Endothelial cell of umbilical vein (primary cell): ENCODE measurements around the gene ZNF423. TPM values are rescaled to one million over a fixed set of nuclear protein-coding genes. Genes with fewer than 3 reads are reported as not detected.

Experiments
- BruUV-seq: library from RNA; stranded (reverse); fragments of 400-500 nt; replicated peaks from 2 replicates; lab custom pipeline; 2021; lab: Mats Ljungman, UMichigan
- CTCF ChIA-PET: fragments of 300-600, 350-600 bp; sonication (Branson Sonifier 250); formaldehyde crosslinking; loops from one replicate; lab custom pipeline; 2021; ENCODE audit warnings: antibody characterized with exemption, inconsistent platforms; lab: Charles Lee
- POLR2A ChIA-PET: fragments of 300-600, 350-600 bp; sonication (Branson Sonifier 250); formaldehyde crosslinking; loops from one replicate; lab custom pipeline; 2021; ENCODE audit warnings: antibody characterized with exemption, inconsistent platforms; lab: Charles Lee
- DNase-seq: peaks from one replicate; pipeline ENCODE4 v3.0.0-alpha.2; 2011; ENCODE audit warnings: low read depth, low spot score
- FAIRE-seq: peaks from 2 replicates; lab custom pipeline; 2011; peaks lifted over from hg19 to GRCh38; lab: Jason Lieb, UNC
- H2AFZ ChIP-seq: 2 replicates; pipeline ENCODE4 v1.6.0; 2012; ENCODE audit warnings: low read depth, low read length, control low read depth, inconsistent platforms
- H3K27ac ChIP-seq: 2 replicates; pipeline ENCODE4 v1.5.1; 2011; ENCODE audit warnings: low read depth, mild to moderate bottlenecking, control low read depth, low read length, moderate library complexity; ENCODE audit not compliant: insufficient read depth
- H3K27me3 ChIP-seq, 2 experiments: 2 replicates each; pipeline versions ENCODE4 v1.6.0 to v1.6.1; 2011; ENCODE audit warnings: low read length in 2 of 2, mixed read lengths in 1 of 2; ENCODE audit not compliant: control insufficient read depth in 2 of 2, insufficient read depth in 2 of 2
- H3K36me3 ChIP-seq, 2 experiments: 2 replicates in 1 of 2; 3 replicates in 1 of 2; pipeline ENCODE4 v1.5.1; 2011; ENCODE audit warnings: low read length in 2 of 2, mild to moderate bottlenecking in 1 of 2, moderate library complexity in 1 of 2; ENCODE audit not compliant: control insufficient read depth in 2 of 2, insufficient read depth in 2 of 2; ENCODE audit errors: extremely low read depth in 1 of 2
- H3K4me1 ChIP-seq: 3 replicates; pipeline ENCODE4 v1.5.1; 2011; ENCODE audit warnings: mild to moderate bottlenecking, low read length; ENCODE audit not compliant: control insufficient read depth, insufficient read depth; ENCODE audit errors: extremely low read depth
- H3K4me2 ChIP-seq: 2 replicates; pipeline ENCODE4 v1.6.1; 2011; ENCODE audit warnings: low read length, control low read depth, mixed read lengths; ENCODE audit not compliant: insufficient read depth
- H3K4me3 ChIP-seq, 3 experiments: fragments of 200-600 bp in 1 of 3; sonication (generic), shearing (Covaris generic) in 1 of 3; replicated peaks in 1 of 3; 2 replicates each; pipeline ENCODE4 v1.5.1; 2011 to 2016; ENCODE audit warnings: control low read depth in 3 of 3, low read length in 3 of 3, mild to moderate bottlenecking in 2 of 3, inconsistent platforms in 1 of 3, low read depth in 1 of 3, moderate library complexity in 1 of 3; ENCODE audit not compliant: insufficient read depth in 1 of 3
- H3K79me2 ChIP-seq: 2 replicates; pipeline ENCODE4 v1.6.0; 2012; ENCODE audit warnings: low read length, inconsistent platforms; ENCODE audit not compliant: control insufficient read depth, insufficient read depth
- H3K9ac ChIP-seq: replicated peaks from 2 replicates; pipeline ENCODE3; 2011; ENCODE audit warnings: low read length, control low read depth; ENCODE audit not compliant: insufficient read depth; ENCODE audit errors: extremely low read depth
- H3K9me1 ChIP-seq: replicated peaks from 3 replicates; pipeline ENCODE4 v1.6.0; 2011; ENCODE audit warnings: mild to moderate bottlenecking, low read length; ENCODE audit not compliant: control insufficient read depth, insufficient read depth; ENCODE audit errors: extremely low read depth
- H3K9me3 ChIP-seq: replicated peaks from 2 replicates; pipeline ENCODE4 v1.5.1; 2012; ENCODE audit warnings: low read length, inconsistent platforms; ENCODE audit not compliant: control insufficient read depth, insufficient read depth
- H4K20me1 ChIP-seq: replicated peaks from 2 replicates; pipeline ENCODE3; 2011; ENCODE audit warnings: mild to moderate bottlenecking, low read length; ENCODE audit not compliant: control insufficient read depth, insufficient read depth; ENCODE audit errors: extremely low read depth
- CTCF ChIP-seq, 2 donors: IDR thresholded peaks; 1 replicate in 1 of 2; 2 replicates in 1 of 2; pipeline ENCODE4 v1.5.1; 2011; ENCODE audit warnings: low read length in 2 of 2, mild to moderate bottlenecking in 2 of 2, moderate library complexity in 2 of 2, control low read depth in 1 of 2, inconsistent platforms in 1 of 2, low read depth in 1 of 2; ENCODE audit not compliant: insufficient read depth in 1 of 2; ENCODE audit errors: extremely low read depth in 1 of 2
- EZH2 ChIP-seq: IDR thresholded peaks from 2 replicates; pipeline ENCODE4 v1.6.1; 2012; ENCODE audit warnings: borderline replicate concordance, low read depth, mild to moderate bottlenecking, moderate library complexity, low read length, inconsistent platforms; ENCODE audit not compliant: severe bottlenecking
- FOS ChIP-seq: IDR thresholded peaks from 2 replicates; pipeline ENCODE4 v1.6.1; 2011; ENCODE audit warnings: mild to moderate bottlenecking, low read length, moderate library complexity, borderline replicate concordance; ENCODE audit not compliant: insufficient read depth
- GATA2 ChIP-seq: IDR thresholded peaks from 2 replicates; pipeline ENCODE4 v1.7.0; 2011; ENCODE audit warnings: low read depth, mild to moderate bottlenecking, moderate library complexity, mixed read lengths, low read length; ENCODE audit not compliant: insufficient read length, insufficient read depth
- JUN ChIP-seq: IDR thresholded peaks from 2 replicates; pipeline ENCODE4 v1.6.1; 2011; ENCODE audit warnings: borderline replicate concordance, low read depth; ENCODE audit not compliant: insufficient read length, insufficient read depth
- MYC ChIP-seq: IDR thresholded peaks from one replicate; pipeline ENCODE4 v1.6.1; 2011; ENCODE audit warnings: mild to moderate bottlenecking, low read depth, low read length
- POLR2A ChIP-seq: IDR thresholded peaks from 2 replicates; pipeline ENCODE4 v1.6.1; 2012; ENCODE audit warnings: low read depth, mild to moderate bottlenecking, control low read depth, low read length
- POLR2AphosphoS5 ChIP-seq: IDR thresholded peaks from 2 replicates; pipeline ENCODE4 v1.6.1; 2012; ENCODE audit warnings: low read depth, mild to moderate bottlenecking, control low read depth, low read length, moderate library complexity; ENCODE audit not compliant: insufficient read depth
- dilution Hi-C: fragments of 300-500 bp; cut with MboI; formaldehyde crosslinking; loops from one replicate; pipeline ENCODE4 v1.15.0; 2019; ENCODE audit warnings: low sequenced_read_pairs; ENCODE audit not compliant: extremely low pct_ligation_motif_present
- intact Hi-C: fragments of 100-400 bp; cut with micrococcal nuclease; formaldehyde crosslinking; loops from one replicate; pipeline ENCODE4 v1.10.0; 2022
- polyA plus RNA-seq, 4 experiments: library from polyadenylated mRNA; depleted of rRNA in 3 of 4; stranded (reverse) in 3 of 4; unstranded in 1 of 4; fragments of >200 nt; gene quantifications; 2 replicates each; pipeline versions ENCODE4 v1.2.1 to v1.2.3, GENCODE V29; 2011 to 2012; ENCODE audit warnings: missing spikeins in 1 of 4
- total RNA-seq: library from RNA; stranded (reverse); gene quantifications from 2 replicates; pipeline ENCODE4 v1.2.3, GENCODE V29; 2021
- TF ChIP-seq, protein P1 (sequence below): IDR thresholded peaks from 2 replicates; pipeline ENCODE4 v1.6.1; 2011; ENCODE audit not compliant: insufficient read depth, insufficient read length

Gene ZNF423
- total and polyA plus RNA-seq, 2 donors (not counting 3 experiments of a cell fraction or from before 2014, with no cell fraction given): 2.2 to 8.1 TPM

DNA sequence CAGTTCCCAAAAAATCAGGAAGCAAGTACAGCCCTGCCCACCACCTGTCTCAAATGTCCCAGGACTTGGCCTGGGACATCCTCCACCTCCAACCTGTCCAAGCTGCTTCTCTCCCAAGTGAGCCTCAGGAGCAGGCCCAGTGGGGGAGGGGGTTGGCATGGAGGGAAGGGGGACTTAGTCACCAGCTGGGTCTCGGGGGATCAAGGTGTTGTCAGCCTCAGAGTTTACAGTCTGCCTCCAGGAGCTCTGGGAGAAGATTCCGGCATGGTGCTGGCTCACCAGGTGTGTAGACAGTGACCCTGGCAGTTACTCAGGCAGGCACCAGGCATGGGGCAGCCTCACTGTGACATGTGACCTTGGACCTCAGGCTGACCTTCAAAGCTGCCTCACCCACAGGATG lies 19.7 kb downstream of the ZNF423 start:
- dilution Hi-C loops (no loop called here), intact Hi-C loops (no loop called here)
- Histone ChIP-seq H3K9me1 (no peaks in the 10 kb centered on the region), H3K79me2 (no peaks in the 10 kb centered on the region), H3K4me1 (peaks cover 2% of the 10 kb centered on the region), H3K4me2 (no peak overlapping the region), H4K20me1 (no peaks in the 10 kb centered on the region), H2AFZ (no peak overlapping the region), H3K36me3 (no peaks in the 10 kb centered on the region), H3K4me3 (no peak overlapping the region), H3K9me3 (no peaks in the 10 kb centered on the region), H3K27ac (no peak overlapping the region), H3K9ac (no peak overlapping the region), H3K27me3 (peaks cover 5 to 8% of the 10 kb centered on the region in 2 experiments)
- FAIRE-seq (no peak), DNase-seq (no peak)
- ChIA-PET POLR2A (no interaction called here), CTCF (interaction anchor here (1.0 to 1.2 kb wide), 2 partner anchors 21 to 40 kb away, joined by 3 to 5 read pairs; no protein-coding TSS in a partner anchor)
- no TSS peak for BruUV-seq
- no peak for TF ChIP-seq POLR2A

- H3K27me3 ChIP-seq: peaks cover 5% of the 10 kb centered on the region in 2 experiments
- no peaks in the 10 kb centered on the region for H4K20me1 ChIP-seq
- POLR2A ChIA-PET: no interaction called here
- no peak for TF ChIP-seq POLR2AphosphoS5
- no peak for TF ChIP-seq GATA2
- no peak for TF ChIP-seq CTCF (IDR thresholded peaks at IDR 0.05; ENCODE audit: extremely low read depth in 1 of 2, insufficient read depth in 1 of 2, low read depth in 1 of 2, low read length in 2 of 2)
- no peak for TF ChIP-seq FOS
- no peak for TF ChIP-seq EZH2
- no peak for TF ChIP-seq POLR2A
- no peak for TF ChIP-seq MYC
- TF ChIP-seq, protein P1, sequence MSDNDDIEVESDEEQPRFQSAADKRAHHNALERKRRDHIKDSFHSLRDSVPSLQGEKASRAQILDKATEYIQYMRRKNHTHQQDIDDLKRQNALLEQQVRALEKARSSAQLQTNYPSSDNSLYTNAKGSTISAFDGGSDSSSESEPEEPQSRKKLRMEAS: no peak
- no peak for TF ChIP-seq JUN
- CTCF ChIA-PET: no interaction called here
- BruUV-seq: no TSS peak
- H3K9ac ChIP-seq: no peak overlapping the region
- DNase-seq (no peak), FAIRE-seq (no peak)
- no peaks in the 10 kb centered on the region for H3K79me2 ChIP-seq
- no peak overlapping the region for H2AFZ ChIP-seq
- intact Hi-C loops (no loop called here), dilution Hi-C loops (no loop called here)
- H3K9me1 ChIP-seq: no peaks in the 10 kb centered on the region
- no peaks in the 10 kb centered on the region for H3K36me3 ChIP-seq
- no peak overlapping the region for H3K4me3 ChIP-seq
- peaks cover 2% of the 10 kb centered on the region for H3K4me1 ChIP-seq
- no peak overlapping the region for H3K27ac ChIP-seq
- no peaks in the 10 kb centered on the region for H3K9me3 ChIP-seq
- no peak overlapping the region for H3K4me2 ChIP-seq
These were observed 20.6 kb downstream of the ZNF423 start for GRCh38 chr16:49835161-49835777.
